M059J (cell line): Measurements from ENCODE around the gene KIF1A. TPM values are rescaled to one million over a fixed set of nuclear protein-coding genes. Genes with fewer than 3 reads are reported as not detected.

Source experiments
- DNase-seq: peaks from one replicate; pipeline ENCODE4 v3.0.0-alpha.2; 2012; ENCODE audit warnings: low read depth
- total RNA-seq: library from RNA; depleted of rRNA; stranded (reverse); fragments of >200 nt; shearing (Covaris generic); gene quantifications from 2 replicates; pipeline ENCODE4 v1.2.3, GENCODE V29; 2014; rRNA removed

Gene KIF1A
- total RNA-seq: not detected in 2 replicates

DNA sequence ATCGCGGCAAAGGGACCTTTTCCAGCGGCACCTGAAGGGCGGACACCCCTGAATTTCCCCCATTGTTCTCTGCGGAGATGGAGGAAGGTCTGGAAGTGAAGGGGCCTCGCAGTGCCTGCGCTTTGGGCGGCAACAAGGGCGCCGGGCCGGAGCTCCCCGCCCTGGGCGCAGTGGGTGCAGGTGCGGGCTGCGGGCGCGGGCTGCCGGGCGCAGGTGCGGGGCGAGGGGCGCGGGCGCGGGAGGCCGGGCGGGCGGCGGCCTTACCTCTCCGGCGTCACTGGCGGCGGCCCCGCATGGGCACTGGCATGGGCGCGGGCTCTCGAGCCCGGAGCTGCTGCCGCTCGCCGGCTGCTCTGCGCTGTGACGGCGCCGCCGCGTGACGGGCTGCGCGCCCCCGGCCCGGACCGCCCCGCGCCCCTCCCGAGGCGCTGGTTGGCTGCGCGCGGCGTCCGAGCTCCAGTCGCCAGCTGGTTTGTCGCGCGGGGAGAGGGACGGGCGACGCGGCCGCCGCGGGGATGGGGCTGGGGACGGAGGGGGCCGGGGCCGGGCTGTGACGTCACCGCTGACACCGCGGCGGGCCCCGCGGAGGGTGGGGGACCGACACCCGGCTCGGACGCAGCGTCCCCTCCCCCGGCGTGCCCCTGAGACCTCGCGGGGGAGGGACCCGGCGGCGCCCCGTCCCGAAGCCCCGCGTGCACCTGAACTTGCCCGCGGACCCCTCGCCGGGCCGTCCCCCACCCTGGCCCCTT, at the start of gene KIF1A:
Gene KIF1A (minus strand): TSS at position 362 of the 749 bp plus-strand sequence. CDS start 22,467 bp downstream, outside the sequence.
- DNase-seq: no peak

DNA sequence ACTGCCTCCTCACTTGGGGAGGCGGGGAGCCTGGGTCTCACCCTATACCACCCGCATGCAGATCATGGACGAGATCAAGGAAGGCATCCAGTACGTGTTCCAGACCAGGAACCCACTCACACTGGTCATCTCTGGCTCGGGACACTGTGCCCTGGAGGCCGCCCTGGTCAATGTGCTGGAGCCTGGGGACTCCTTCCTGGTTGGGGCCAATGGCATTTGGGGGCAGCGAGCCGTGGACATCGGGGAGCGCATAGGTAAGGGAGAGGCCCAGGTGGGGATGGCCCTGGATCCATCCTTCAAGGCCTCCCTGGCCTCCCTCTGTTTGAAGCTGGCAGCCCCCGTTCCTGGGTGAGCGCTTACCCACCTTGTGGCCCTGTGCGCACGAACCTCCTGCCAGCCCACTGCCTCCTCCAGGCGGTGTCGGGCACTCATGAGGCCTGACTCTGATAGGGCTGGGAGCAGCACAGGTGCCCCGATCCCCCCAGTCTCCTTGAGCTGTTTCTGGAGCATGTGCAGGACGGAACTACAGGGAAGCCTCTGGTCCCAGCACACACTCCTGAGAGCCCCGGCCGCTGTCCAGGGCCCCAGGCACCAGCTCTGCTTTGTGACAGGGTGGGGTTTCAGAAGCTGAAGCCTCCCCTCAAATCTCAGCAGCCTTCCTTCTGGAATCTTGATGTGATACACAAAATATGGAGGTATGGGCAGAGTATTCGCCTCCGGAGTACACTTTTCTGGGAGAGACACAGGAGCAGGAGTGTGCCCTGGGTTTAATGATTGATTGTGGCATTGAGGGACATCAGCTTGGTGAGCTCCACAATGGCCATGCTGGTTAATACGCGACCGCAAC, 49.3 kb upstream of the KIF1A start:
- DNase-seq: no peak

DNA sequence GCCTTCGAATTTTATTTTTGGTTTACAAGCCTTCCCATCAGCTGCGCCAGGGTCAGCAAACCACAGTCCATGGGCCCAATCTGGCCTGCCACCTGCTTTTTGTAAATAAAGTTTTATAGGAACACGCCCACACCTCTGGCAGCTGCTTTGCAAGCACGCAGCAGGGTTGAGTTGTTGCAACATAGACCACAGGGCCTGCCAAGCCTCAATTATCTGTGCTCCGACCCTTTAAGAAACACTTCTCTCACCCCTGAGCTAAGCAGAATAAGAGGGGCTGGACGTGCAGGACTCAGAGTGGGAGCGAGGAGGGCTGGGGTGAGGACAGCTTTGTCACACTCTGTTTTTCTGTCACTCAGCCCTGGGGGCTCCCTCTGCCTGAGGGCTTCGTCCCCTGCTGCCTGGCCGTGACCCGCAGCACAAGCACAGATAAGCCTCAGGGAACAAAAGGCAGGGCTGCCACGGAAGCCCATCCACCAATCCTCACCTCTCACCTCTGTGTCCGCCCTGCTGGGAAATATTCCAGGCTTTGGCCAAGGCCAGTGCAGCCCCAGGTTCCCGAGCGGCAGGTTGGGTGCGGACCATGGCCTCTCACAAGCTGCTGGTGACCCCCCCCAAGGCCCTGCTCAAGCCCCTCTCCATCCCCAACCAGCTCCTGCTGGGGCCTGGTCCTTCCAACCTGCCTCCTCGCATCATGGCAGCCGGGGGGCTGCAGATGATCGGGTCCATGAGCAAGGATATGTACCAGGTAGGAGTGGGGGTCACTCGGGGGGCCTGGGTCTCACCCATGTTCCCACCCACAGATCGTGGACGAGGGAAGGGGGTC, 48.5 kb upstream of the KIF1A start, which contains the start of gene AGXT:
Gene AGXT (plus strand): TSS at position 539 of the 823 bp plus-strand sequence. CDS start 42 bp downstream, at position 581.
- peak; percentile 4 for DNase-seq

DNA sequence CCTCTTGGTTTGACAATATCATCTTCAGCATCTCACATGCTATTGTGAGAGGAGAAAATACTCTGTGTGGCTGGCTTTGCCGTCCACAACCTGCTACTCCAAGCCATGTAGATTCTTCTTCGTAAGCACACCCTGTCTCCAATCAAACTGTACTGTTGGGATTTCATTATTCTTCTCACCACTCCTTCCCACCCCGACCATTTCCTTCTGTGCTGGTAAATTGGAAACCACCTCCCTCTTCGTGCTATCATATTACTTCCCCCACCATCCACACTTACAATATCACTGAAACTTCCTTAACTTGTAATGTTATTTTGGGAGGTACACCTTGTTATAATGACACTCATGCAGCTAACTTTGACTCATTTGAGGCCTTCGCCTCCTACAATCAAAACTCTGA, 45.4 kb upstream of the KIF1A start:
- DNase-seq: no peak

- DNase-seq: no peak
Measured at GRCh38 chr2:240864475-240864874, 44.5 kb upstream of the KIF1A start.

- DNase-seq: no peak
Measured at GRCh38 chr2:240861547-240861946, 41.5 kb upstream of the KIF1A start.

- DNase-seq: no peak
Measured at GRCh38 chr2:240858871-240859270, 38.9 kb upstream of the KIF1A start.

GRCh38 chr2:240858321-240858720, 38.3 kb upstream of the KIF1A start:
- DNase-seq: no peak

- DNase-seq: no peak
Measured at GRCh38 chr2:240857039-240858008, 37.3 kb upstream of the KIF1A start.

- peak; percentile 16 for DNase-seq
Measured at GRCh38 chr2:240856151-240856980, 36.3 kb upstream of the KIF1A start.

GRCh38 chr2:240855670-240856069, 35.7 kb upstream of the KIF1A start:
- no peak for DNase-seq

DNA sequence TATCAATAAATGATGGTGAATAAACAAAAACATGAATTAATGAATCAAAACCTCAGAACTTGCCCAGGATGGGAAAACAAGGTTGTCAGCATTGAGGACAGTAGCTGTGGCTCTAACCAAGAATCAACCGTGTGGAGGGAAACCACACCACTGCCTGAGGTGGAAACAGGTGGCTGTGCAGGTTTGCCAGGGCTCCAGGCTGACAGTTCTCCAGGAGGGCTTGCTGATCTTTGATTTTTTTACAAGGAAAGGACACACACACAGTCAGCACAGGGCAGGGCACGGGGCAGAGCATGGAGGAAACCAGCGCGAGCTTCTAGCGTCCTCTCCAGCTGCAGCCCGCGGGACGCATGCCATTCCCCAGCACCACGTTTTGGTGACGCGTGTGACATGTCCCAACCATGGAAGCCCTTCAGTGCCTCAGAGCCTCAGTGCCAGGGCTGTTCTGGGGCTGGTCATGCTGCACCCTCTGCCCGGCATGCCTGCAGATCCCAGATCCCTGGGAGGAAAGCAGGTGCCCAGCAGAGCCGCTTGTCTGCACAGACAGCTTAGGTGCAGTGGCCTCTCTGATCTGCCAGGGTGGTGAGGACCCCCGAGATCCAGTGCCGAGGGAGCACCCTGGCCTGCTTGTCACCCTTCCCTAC, 32.8 kb upstream of the KIF1A start:
- DNase-seq: no peak

- DNase-seq: peak; percentile 52
Measured at GRCh38 chr2:240851078-240851991, 31.3 kb upstream of the KIF1A start.

DNA sequence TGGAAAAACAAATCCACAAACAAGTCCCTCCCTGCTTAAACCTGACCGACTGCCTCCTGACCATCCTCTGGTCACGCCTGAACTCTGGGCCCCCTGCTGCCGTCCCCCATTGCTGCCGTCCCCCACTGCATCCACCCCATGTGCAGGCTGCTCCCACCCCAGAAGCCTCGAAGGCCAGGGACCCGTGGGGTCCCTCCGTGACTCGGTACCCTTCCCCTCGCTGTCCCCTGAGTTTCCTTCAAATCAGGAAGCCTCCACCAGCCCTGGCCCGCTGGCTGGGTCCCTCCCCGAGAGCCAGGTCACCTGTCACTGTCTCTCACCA, 30.7 kb upstream of the KIF1A start:
- DNase-seq: no peak

DNA sequence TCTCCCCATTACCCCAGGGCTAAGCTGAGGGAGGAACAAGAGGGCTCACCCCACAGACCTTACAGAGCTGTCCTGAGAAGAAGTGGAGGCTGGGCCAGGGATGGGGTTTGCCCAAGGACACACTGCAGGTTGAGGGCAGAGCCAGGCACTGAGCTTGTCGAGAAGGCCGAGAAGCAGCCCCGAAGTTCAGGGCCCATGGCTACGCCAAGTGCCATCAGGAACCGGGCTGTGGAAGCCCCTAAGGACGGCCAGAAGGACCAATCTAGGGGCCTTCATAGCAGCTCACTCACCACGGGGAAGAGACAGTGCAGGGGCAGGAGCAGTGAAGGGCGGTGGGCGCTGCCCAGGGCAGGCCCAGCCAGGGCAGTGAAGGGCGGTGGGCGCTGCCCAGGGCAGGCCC, 30.0 kb upstream of the KIF1A start:
- DNase-seq: no peak

GRCh38 chr2:240848900-240849680, 29.1 kb upstream of the KIF1A start:
- DNase-seq: no peak

DNA sequence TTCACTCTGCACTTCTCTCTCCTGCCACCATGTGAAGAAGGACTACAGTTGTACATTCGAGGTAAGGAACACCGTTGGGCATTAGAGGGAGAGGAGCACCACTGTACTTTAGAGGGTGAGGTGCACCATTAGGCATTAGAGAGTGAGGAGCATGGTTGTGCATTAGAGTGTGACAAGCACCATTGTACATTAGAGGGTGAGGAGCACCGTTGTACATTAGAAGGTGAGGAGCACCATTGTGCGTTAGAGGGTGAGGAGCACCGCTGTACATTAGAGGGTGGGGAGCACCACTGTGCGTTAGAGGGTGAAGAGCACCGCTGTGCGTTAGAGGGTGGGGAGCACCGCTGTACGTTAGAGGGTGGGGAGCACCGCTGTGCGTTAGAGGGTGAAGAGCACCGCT, 27.8 kb upstream of the KIF1A start:
- DNase-seq: no peak
